Lower leg skin (tissue), 3 donors: ENCODE measurements around the gene CYP19A1.

Source experiments
- POLR2A ChIP-seq, 2 donors: fragments of 450-650 bp; IDR thresholded peaks; one replicate each; pipeline ENCODE4 v1.6.1; 2016 to 2017; ENCODE audit warnings: antibody characterized with exemption in 2 of 2, mild to moderate bottlenecking in 1 of 2, moderate library complexity in 1 of 2
- TF ChIP-seq, protein P1 (sequence below), 3 donors: fragments of 450-650 bp; IDR thresholded peaks; one replicate each; pipeline ENCODE4 v1.5.1; 2016; ENCODE audit warnings: antibody characterized with exemption in 3 of 3, mild to moderate bottlenecking in 3 of 3, moderate library complexity in 2 of 3

GRCh38 chr15:51205050-51205975, 133.1 kb downstream of the CYP19A1 start:
- TF ChIP-seq, protein P1, sequence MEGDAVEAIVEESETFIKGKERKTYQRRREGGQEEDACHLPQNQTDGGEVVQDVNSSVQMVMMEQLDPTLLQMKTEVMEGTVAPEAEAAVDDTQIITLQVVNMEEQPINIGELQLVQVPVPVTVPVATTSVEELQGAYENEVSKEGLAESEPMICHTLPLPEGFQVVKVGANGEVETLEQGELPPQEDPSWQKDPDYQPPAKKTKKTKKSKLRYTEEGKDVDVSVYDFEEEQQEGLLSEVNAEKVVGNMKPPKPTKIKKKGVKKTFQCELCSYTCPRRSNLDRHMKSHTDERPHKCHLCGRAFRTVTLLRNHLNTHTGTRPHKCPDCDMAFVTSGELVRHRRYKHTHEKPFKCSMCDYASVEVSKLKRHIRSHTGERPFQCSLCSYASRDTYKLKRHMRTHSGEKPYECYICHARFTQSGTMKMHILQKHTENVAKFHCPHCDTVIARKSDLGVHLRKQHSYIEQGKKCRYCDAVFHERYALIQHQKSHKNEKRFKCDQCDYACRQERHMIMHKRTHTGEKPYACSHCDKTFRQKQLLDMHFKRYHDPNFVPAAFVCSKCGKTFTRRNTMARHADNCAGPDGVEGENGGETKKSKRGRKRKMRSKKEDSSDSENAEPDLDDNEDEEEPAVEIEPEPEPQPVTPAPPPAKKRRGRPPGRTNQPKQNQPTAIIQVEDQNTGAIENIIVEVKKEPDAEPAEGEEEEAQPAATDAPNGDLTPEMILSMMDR (IDR thresholded peaks at IDR 0.05), result no peak
- no peak for TF ChIP-seq POLR2A (IDR thresholded peaks at IDR 0.05)
